T-helper 9 cell (primary cell): ENCODE measurements around the gene DBI.
"Not testable (repeated sequence)": the region's sequence is repeated elsewhere in the genome, so short reads cannot be mapped to it uniquely, and the experiment has no call there.

Source experiments
- DNase-seq: peaks from one replicate; pipeline ENCODE4 v3.0.0-alpha.2; 2020

The DBI gene

GRCh38 chr2:119402645-119403560, 36.1 kb downstream of the DBI start:
- no peak for DNase-seq

- DNase-seq: not testable (repeated sequence)
These were observed 36.8 kb downstream of the DBI start for GRCh38 chr2:119403618-119404017.

GRCh38 chr2:119405151-119405550, 38.4 kb downstream of the DBI start:
- DNase-seq: no peak

GRCh38 chr2:119407430-119408220, 40.8 kb downstream of the DBI start:
- no peak for DNase-seq

- DNase-seq: no peak
These were observed 41.4 kb downstream of the DBI start for GRCh38 chr2:119408221-119408619.

- no peak for DNase-seq
These were observed 42.7 kb downstream of the DBI start for GRCh38 chr2:119409506-119409905.

- no peak for DNase-seq
These were observed 48.1 kb downstream of the DBI start for GRCh38 chr2:119414894-119415293.

GRCh38 chr2:119415630-119416029, 48.9 kb downstream of the DBI start:
- no peak for DNase-seq

GRCh38 chr2:119416299-119416923, 49.6 kb downstream of the DBI start:
- DNase-seq: no peak

- no peak for DNase-seq
These were observed 51.1 kb downstream of the DBI start for GRCh38 chr2:119417908-119418307.

- DNase-seq: no peak
These were observed 52.3 kb downstream of the DBI start for GRCh38 chr2:119419065-119419464.

- DNase-seq: no peak
These were observed 53.2 kb downstream of the DBI start for GRCh38 chr2:119419803-119420508.

- no peak for DNase-seq
These were observed 54.5 kb downstream of the DBI start for GRCh38 chr2:119421304-119421703.

GRCh38 chr2:119421741-119422140, 55.0 kb downstream of the DBI start:
- no peak for DNase-seq
